Common myeloid progenitor, CD34-positive (primary cell): ENCODE data around the gene SLCO4A1. TPM values are rescaled to one million over a fixed set of nuclear protein-coding genes. Genes with fewer than 3 reads are reported as not detected.
A peak's percentile ranks its signal among the peaks of the same experiment; 100 is the strongest.

Experiments used
- CTCF ChIA-PET: fragments of 350-600 bp; sonication (Branson Sonifier 250); formaldehyde crosslinking; loops from one replicate; lab custom pipeline; 2021; ENCODE audit warnings: antibody characterized with exemption; lab: Charles Lee
- POLR2A ChIA-PET: fragments of 350-600 bp; sonication (Branson Sonifier 250); formaldehyde crosslinking; loops from one replicate; lab custom pipeline; 2021; ENCODE audit warnings: antibody characterized with exemption; lab: Charles Lee
- DNase-seq, 3 donors: peaks; one replicate each; pipeline versions ENCODE4 v3.0.0 to v3.0.0-alpha.2; 2013
- H3K27ac ChIP-seq, 2 experiments: 1 replicate in 1 of 2; 2 replicates in 1 of 2; pipeline ENCODE4 v1.7.0; 2013; ENCODE audit warnings: inconsistent platforms in 2 of 2, low read length in 2 of 2, mild to moderate bottlenecking in 2 of 2, low read depth in 1 of 2, moderate library complexity in 1 of 2; ENCODE audit not compliant: severe bottlenecking in 2 of 2, insufficient read depth in 1 of 2, poor library complexity in 1 of 2
- H3K27me3 ChIP-seq, 5 experiments: replicated peaks in 2 of 5; 1 replicate in 3 of 5; 2 replicates in 2 of 5; pipeline versions ENCODE4 v1.6.1 to v1.7.0; 2013; ENCODE audit warnings: low read length in 4 of 5, mild to moderate bottlenecking in 2 of 5, moderate library complexity in 2 of 5, inconsistent platforms in 1 of 5; ENCODE audit not compliant: insufficient read depth in 5 of 5, control insufficient read depth in 4 of 5
- H3K36me3 ChIP-seq, 4 experiments: 1 replicate in 2 of 4; 2 replicates in 2 of 4; pipeline versions ENCODE4 v1.6.1 to v1.7.0; 2013; ENCODE audit warnings: low read length in 3 of 4, control low read depth in 1 of 4, mild to moderate bottlenecking in 1 of 4; ENCODE audit not compliant: control insufficient read depth in 4 of 4, insufficient read depth in 4 of 4
- H3K4me1 ChIP-seq, 4 experiments: 1 replicate in 3 of 4; 2 replicates in 1 of 4; pipeline versions ENCODE4 v1.6.1 to v1.7.1; 2013; ENCODE audit warnings: low read length in 3 of 4, mild to moderate bottlenecking in 3 of 4, control low read depth in 1 of 4, inconsistent platforms in 1 of 4, moderate library complexity in 1 of 4; ENCODE audit not compliant: control insufficient read depth in 4 of 4, insufficient read depth in 4 of 4; ENCODE audit errors: control extremely low read depth in 1 of 4
- H3K4me3 ChIP-seq, 7 experiments: 1 replicate in 4 of 7; 2 replicates in 3 of 7; pipeline versions ENCODE4 v1.5.1 to v1.7.0; 2013; ENCODE audit warnings: mild to moderate bottlenecking in 7 of 7, low read length in 6 of 7, moderate library complexity in 6 of 7, inconsistent platforms in 2 of 7, low read depth in 2 of 7, control low read depth in 1 of 7; ENCODE audit not compliant: insufficient read depth in 4 of 7, control insufficient read depth in 1 of 7; ENCODE audit errors: extremely low read depth in 1 of 7
- H3K9me3 ChIP-seq, 5 experiments: 1 replicate in 4 of 5; 2 replicates in 1 of 5; pipeline versions ENCODE4 v1.6.1 to v1.7.1; 2013; ENCODE audit warnings: low read length in 4 of 5, mild to moderate bottlenecking in 2 of 5, inconsistent platforms in 1 of 5, low read depth in 1 of 5, moderate library complexity in 1 of 5; ENCODE audit not compliant: control insufficient read depth in 4 of 5, insufficient read depth in 2 of 5; ENCODE audit errors: control extremely low read depth in 1 of 5
- WGBS: methylation state at CpG from one replicate; pipeline ENCODE4 v1.1.5; 2013; ENCODE audit not compliant: insufficient coverage; 5-methylcytosine and 5-hydroxymethylcytosine counted together
- polyA plus RNA-seq: library from polyadenylated mRNA; unstranded; fragments of 120-200 nt; gene quantifications from one replicate; pipeline ENCODE4 v1.2.1, GENCODE V29; 2013

The SLCO4A1 gene
- polyA plus RNA-seq: 7.1 TPM

GRCh38 chr20:62642051-62642665, at the start of gene SLCO4A1:
TSS of gene SLCO4A1 (plus strand) at chr20:62642503. CDS start at chr20:62656455, 13,952 bp downstream.
- Histone ChIP-seq H3K27me3 (no peaks in the 10 kb centered on the region), H3K36me3 (peaks cover 0 to 23% (median 0%) of the 10 kb centered on the region in 4 experiments), H3K27ac (peak within 1 kb of the TSS in 1 of 2 experiments; percentile 51), H3K4me1 (peaks cover 0 to 63% (median 58%) of the 10 kb centered on the region in 4 experiments), H3K4me3 (peak within 1 kb of the TSS; percentile 54 to 82 (median 67)), H3K9me3 (no peaks in the 10 kb centered on the region)
- WGBS: 0% methylated on average over 22 of the region's 82 CpGs
- DNase-seq: peak; percentile 72 to 88 (median 84)
- ChIA-PET POLR2A (interaction anchor here (1.2 to 3.8 kb wide), 6 partner anchors 9 to 39 kb away, joined by 3 to 31 read pairs (median 18); no protein-coding TSS in a partner anchor), CTCF (interaction anchor here (1.0 to 4.9 kb wide), 6 partner anchors 9 to 147 kb away, joined by 3 to 36 read pairs (median 10); no protein-coding TSS in a partner anchor)

GRCh38 chr20:62592506-62593177, 49.7 kb upstream of the SLCO4A1 start:
- no peaks in the 10 kb centered on the region for H3K36me3 ChIP-seq
- peaks cover 0 to 23% (median 17%) of the 10 kb centered on the region in 4 experiments for H3K4me1 ChIP-seq
- no peak overlapping the region for H3K27ac ChIP-seq
- ChIA-PET POLR2A (no interaction called here), CTCF (interaction anchor here (1.5 kb wide), 1 partner anchor 12 kb away, joined by 3 read pairs; no protein-coding TSS in a partner anchor)
- no peak for DNase-seq
- H3K27me3 ChIP-seq: peaks cover 0 to 17% (median 0%) of the 10 kb centered on the region in 5 experiments
- 79% methylated on average over 8 of the region's 11 CpGs for WGBS
- H3K4me3 ChIP-seq: no peak overlapping the region
- no peaks in the 10 kb centered on the region for H3K9me3 ChIP-seq

GRCh38 chr20:62593616-62594015, 48.7 kb upstream of the SLCO4A1 start:
- CTCF ChIA-PET: interaction anchor here (0.7 to 2.7 kb wide), 4 partner anchors 13 to 91 kb away, joined by 3 to 12 read pairs (median 4); no protein-coding TSS in a partner anchor
- peaks cover 0 to 13% (median 0%) of the 10 kb centered on the region in 5 experiments for H3K27me3 ChIP-seq
- H3K4me3 ChIP-seq: no peak overlapping the region

DNA sequence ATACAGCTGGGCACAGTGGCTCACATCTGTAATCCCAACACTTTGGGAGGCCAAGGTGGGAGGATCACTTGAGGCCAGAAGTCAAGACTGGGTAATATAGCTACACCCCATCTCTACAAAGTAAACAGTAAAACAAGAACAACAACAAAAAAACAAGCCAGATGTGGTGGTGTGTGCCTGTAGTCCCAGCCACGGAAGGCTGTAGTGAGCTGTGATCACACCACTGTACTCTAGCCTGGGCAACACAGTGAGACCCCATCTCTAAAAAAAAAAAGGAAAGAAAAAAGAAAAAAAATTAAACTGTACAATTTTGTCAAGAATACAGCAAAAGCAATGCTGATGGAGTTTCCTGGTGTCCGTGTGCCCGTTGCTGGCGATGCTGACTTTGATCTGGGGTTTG, 47.2 kb upstream of the SLCO4A1 start:
- Histone ChIP-seq H3K27me3 (peaks cover 0 to 4% (median 0%) of the 10 kb centered on the region in 5 experiments), H3K9me3 (no peaks in the 10 kb centered on the region), H3K4me1 (peaks cover 0 to 19% (median 16%) of the 10 kb centered on the region in 4 experiments), H3K36me3 (no peaks in the 10 kb centered on the region), H3K4me3 (no peak overlapping the region), H3K27ac (no peak overlapping the region)
- no peak for DNase-seq
- 100% methylated on average over 3 of the region's 4 CpGs for WGBS
- POLR2A ChIA-PET: no interaction called here
- CTCF ChIA-PET: interaction anchor here (0.8 to 2.7 kb wide), 4 partner anchors 16 to 93 kb away, joined by 3 to 12 read pairs (median 4); no protein-coding TSS in a partner anchor

More at GRCh38 chr20:62593616-62594015, 48.7 kb upstream of the SLCO4A1 start:
- no peak for DNase-seq
- Histone ChIP-seq H3K9me3 (no peaks in the 10 kb centered on the region), H3K36me3 (no peaks in the 10 kb centered on the region), H3K4me1 (peaks cover 0 to 19% (median 16%) of the 10 kb centered on the region in 4 experiments), H3K27ac (no peak overlapping the region)
- 83% methylated on average over 2 of the region's 3 CpGs for WGBS
- POLR2A ChIA-PET: no interaction called here

DNA sequence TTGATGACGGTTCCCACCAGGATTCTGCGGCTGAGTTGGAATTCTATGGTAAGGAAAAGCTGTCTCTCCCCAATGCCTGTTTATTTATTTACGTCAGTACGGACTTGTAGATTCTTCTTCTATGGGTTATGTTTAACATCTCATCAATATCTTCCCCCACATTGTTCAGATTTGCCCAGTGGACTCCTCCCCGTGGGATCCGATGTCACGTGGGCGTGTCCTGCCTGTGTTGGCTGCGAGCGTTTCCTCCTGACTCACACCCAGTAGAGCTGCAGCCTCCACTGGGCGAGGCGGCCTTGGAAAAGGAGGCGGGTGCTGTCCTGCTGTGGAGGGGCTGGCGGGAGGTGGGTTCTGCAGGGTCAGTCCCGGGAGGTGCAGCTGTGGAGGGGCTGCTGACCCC, 46.8 kb upstream of the SLCO4A1 start:
- ChIA-PET POLR2A (no interaction called here), CTCF (interaction anchor here (0.8 to 2.7 kb wide), 4 partner anchors 16 to 93 kb away, joined by 3 to 12 read pairs (median 4); no protein-coding TSS in a partner anchor)

DNA sequence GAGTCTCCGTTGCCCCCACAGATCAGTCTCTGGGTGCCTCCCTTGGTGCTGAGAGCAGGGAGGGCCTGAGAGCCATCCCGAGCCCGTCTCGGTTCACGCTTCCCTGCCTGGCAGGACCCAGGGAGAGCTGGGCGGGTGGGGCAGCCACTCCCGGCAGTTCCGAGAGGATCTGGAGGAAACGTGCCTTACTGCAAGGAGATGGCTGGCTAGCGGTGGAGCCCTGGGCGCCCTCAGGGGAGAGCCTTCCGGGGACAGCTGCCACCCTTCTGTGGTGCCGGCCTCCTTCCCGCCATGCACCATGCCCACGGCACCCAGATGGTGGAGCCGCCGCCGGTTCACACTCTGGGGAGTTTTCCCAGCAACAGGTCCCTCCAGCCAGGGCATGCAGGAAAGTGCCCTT, 45.8 kb upstream of the SLCO4A1 start:
- H3K9me3 ChIP-seq: no peaks in the 10 kb centered on the region
- no peaks in the 10 kb centered on the region for H3K36me3 ChIP-seq
- peak overlapping the region in 2 of 7 experiments; percentile 9 to 16 for H3K4me3 ChIP-seq
- CTCF ChIA-PET: interaction anchor here (2.0 kb wide), 1 partner anchor 21 kb away, joined by 9 read pairs; no protein-coding TSS in a partner anchor
- peaks cover 0 to 4% (median 0%) of the 10 kb centered on the region in 5 experiments for H3K27me3 ChIP-seq
- H3K27ac ChIP-seq: no peak overlapping the region
- DNase-seq: no peak
- POLR2A ChIA-PET: no interaction called here
- WGBS: 84% methylated on average over 15 of the region's 18 CpGs
- H3K4me1 ChIP-seq: peaks cover 0 to 29% (median 21%) of the 10 kb centered on the region in 4 experiments

More for the DNA sequence above, 46.8 kb upstream of the SLCO4A1 start:
- Histone ChIP-seq H3K27ac (no peak overlapping the region), H3K36me3 (no peaks in the 10 kb centered on the region), H3K4me3 (no peak overlapping the region), H3K27me3 (peaks cover 0 to 4% (median 0%) of the 10 kb centered on the region in 5 experiments), H3K4me1 (peaks cover 0 to 19% (median 16%) of the 10 kb centered on the region in 4 experiments), H3K9me3 (no peaks in the 10 kb centered on the region)
- WGBS: 59% methylated on average over 3 of the region's 15 CpGs
- DNase-seq: peak in 2 of 3 donors; percentile 40 to 44
